NOMO-1 (cell line): Measurements from ENCODE around the gene WEE1.
"Not testable (repeated sequence)": the region's sequence is repeated elsewhere in the genome, so short reads cannot be mapped to it uniquely, and the experiment has no call there.

Source experiments
- DNase-seq, 2 experiments: peaks; one replicate each; lab custom pipeline; 2025; ENCODE audit not compliant: unreplicated experiment in 2 of 2; lab: John Stamatoyannopoulos, UW

WEE1 gene

GRCh38 chr11:9617940-9618339 is 44.5 kb downstream of the WEE1 start:
- DNase-seq = no peak

GRCh38 chr11:9619004-9619403 is 45.5 kb downstream of the WEE1 start:
- DNase-seq = no peak

- DNase-seq = no peak
These were observed 46.5 kb downstream of the WEE1 start for GRCh38 chr11:9619971-9620370.

- DNase-seq = not testable (repeated sequence)
These were observed 48.9 kb downstream of the WEE1 start for GRCh38 chr11:9622353-9622752.

- not testable (repeated sequence) for DNase-seq
These were observed 49.6 kb downstream of the WEE1 start for GRCh38 chr11:9623053-9623452.

GRCh38 chr11:9624448-9624847 is 51.0 kb downstream of the WEE1 start:
- DNase-seq = no peak

GRCh38 chr11:9625162-9625561 is 51.7 kb downstream of the WEE1 start:
- DNase-seq = no peak

GRCh38 chr11:9625728-9626127 is 52.3 kb downstream of the WEE1 start:
- DNase-seq = no peak

GRCh38 chr11:9626496-9627394 is 53.3 kb downstream of the WEE1 start:
- no peak for DNase-seq

GRCh38 chr11:9629064-9629463 is 55.6 kb downstream of the WEE1 start:
- no peak for DNase-seq

GRCh38 chr11:9633679-9634078 is 60.2 kb downstream of the WEE1 start:
- peak in 1 of 2 experiments; percentile 41 for DNase-seq

- no peak for DNase-seq
These were observed 63.2 kb downstream of the WEE1 start for GRCh38 chr11:9636691-9637090.

GRCh38 chr11:9639099-9639498 is 65.6 kb downstream of the WEE1 start:
- no peak for DNase-seq
